ENCODE data around the gene SLC36A2. TPM values are rescaled to one million over a fixed set of nuclear protein-coding genes. Genes with fewer than 3 reads are reported as not detected.

Gene SLC36A2
- total RNA-seq, 2 donors from 2014 or later: not detected

- no peak for TF ChIP-seq CTCF (IDR thresholded peaks at IDR 0.05)
- H3K4me1 ChIP-seq: no peaks in the 10 kb centered on the region
- no peaks in the 10 kb centered on the region for H3K27me3 ChIP-seq
- H3K9me3 ChIP-seq: no peaks in the 10 kb centered on the region
- H3K4me3 ChIP-seq: no peak overlapping the region
- no peak for DNase-seq (ENCODE audit: low spot score)
- no peaks in the 10 kb centered on the region for H3K36me3 ChIP-seq
- H3K27ac ChIP-seq: no peak overlapping the region
Observed at GRCh38 chr5:151293624-151294023, 53.7 kb downstream of the SLC36A2 start.

GRCh38 chr5:151288180-151288579 is 59.2 kb downstream of the SLC36A2 start:
- H3K27me3 ChIP-seq: no peaks in the 10 kb centered on the region
- no peaks in the 10 kb centered on the region for H3K9me3 ChIP-seq
- no peak for TF ChIP-seq CTCF (IDR thresholded peaks at IDR 0.05)
- no peaks in the 10 kb centered on the region for H3K4me1 ChIP-seq
- no peaks in the 10 kb centered on the region for H3K36me3 ChIP-seq
- no peak for DNase-seq (ENCODE audit: low spot score)
- H3K4me3 ChIP-seq: no peak overlapping the region
- no peak overlapping the region for H3K27ac ChIP-seq

GRCh38 chr5:151286246-151286645 is 61.1 kb downstream of the SLC36A2 start:
- TF ChIP-seq CTCF (IDR thresholded peaks at IDR 0.05): no peak
- Histone ChIP-seq H3K9me3 (no peaks in the 10 kb centered on the region), H3K27ac (no peak overlapping the region), H3K4me3 (no peak overlapping the region), H3K36me3 (no peaks in the 10 kb centered on the region), H3K4me1 (no peaks in the 10 kb centered on the region), H3K27me3 (no peaks in the 10 kb centered on the region)
- DNase-seq (ENCODE audit: low spot score): no peak

GRCh38 chr5:151285683-151286082 is 61.7 kb downstream of the SLC36A2 start:
- Histone ChIP-seq H3K4me3 (no peak overlapping the region), H3K4me1 (no peaks in the 10 kb centered on the region), H3K27me3 (no peaks in the 10 kb centered on the region), H3K9me3 (no peaks in the 10 kb centered on the region), H3K27ac (no peak overlapping the region), H3K36me3 (no peaks in the 10 kb centered on the region)
- TF ChIP-seq CTCF (IDR thresholded peaks at IDR 0.05): no peak
- no peak for DNase-seq (ENCODE audit: low spot score)

- no peaks in the 10 kb centered on the region for H3K36me3 ChIP-seq
- H3K27ac ChIP-seq: no peak overlapping the region
- no peak for DNase-seq (ENCODE audit: low spot score)
- H3K4me1 ChIP-seq: no peaks in the 10 kb centered on the region
- TF ChIP-seq CTCF (IDR thresholded peaks at IDR 0.05): no peak
- H3K4me3 ChIP-seq: no peak overlapping the region
- no peaks in the 10 kb centered on the region for H3K9me3 ChIP-seq
- no peaks in the 10 kb centered on the region for H3K27me3 ChIP-seq
Observed at GRCh38 chr5:151284392-151284967, 62.9 kb downstream of the SLC36A2 start.
